ENCODE results near the gene ETV3L.

GRCh38 chr1:157108448-157108847, 8.8 kb upstream of the ETV3L start:
- TF ChIP-seq CTCF (IDR thresholded peaks at IDR 0.05) = no peak
- TF ChIP-seq EZH2 (IDR thresholded peaks at IDR 0.05) = no peak
- no peak for TF ChIP-seq EZH2phosphoT487 (IDR thresholded peaks at IDR 0.05)
